ENCODE measurements around the gene ENO2.

GRCh38 chr12:6959058-6959804, 44.9 kb downstream of the ENO2 start:
- TF ChIP-seq POLR2A (IDR thresholded peaks at IDR 0.05) (peak in 1 of 2 donors; percentile 34), CTCF (IDR thresholded peaks at IDR 0.05) (no peak)
